ENCODE results near the gene CYP20A1.
A peak's percentile ranks its signal among the peaks of the same experiment; 100 is the strongest.
"Not testable (repeated sequence)": the region's sequence is repeated elsewhere in the genome, so short reads cannot be mapped to it uniquely, and the experiment has no call there.

Gene CYP20A1

DNA sequence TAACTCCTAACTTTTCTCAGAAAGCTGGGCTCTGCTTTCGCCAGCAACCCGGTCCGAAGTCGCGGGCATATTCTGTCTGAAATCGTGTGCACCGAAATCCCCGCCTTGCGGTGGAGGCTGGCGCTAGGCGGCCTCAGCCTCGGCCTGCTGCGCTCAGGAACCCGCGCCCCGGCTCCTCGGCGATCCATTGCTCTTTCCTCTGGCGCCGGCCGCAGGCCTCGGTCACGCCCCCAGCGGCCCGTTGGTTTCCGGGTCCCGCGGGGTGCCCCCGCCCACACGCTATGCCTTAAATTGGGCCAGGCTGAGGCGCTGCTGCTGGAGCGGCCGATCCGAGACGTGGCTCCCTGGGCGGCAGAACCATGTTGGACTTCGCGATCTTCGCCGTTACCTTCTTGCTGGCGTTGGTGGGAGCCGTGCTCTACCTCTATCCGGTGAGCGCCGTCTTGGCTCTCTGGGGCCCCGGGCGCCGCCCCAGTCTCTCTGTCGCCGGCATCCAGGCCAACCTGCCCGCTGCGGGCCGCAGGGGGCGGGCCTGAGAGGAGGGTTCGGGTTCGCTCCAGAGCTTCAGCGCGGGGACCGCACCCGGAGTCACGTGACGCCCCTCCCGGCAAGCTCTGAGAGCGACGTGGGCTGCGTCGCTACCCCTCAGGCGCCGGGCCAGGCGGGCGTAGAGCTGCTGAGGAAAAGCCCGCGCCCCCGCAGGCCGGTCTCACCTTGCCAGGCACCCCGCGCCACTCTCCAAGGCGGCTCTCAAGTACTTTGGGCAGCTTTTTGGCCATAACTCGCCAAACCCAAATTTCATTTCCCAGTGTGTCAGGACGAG is at the start of gene CYP20A1:
CYP20A1 (plus strand) TSS at position 315 of the 823 bp plus-strand sequence; CDS start at position 360, 45 bp downstream.
- DNase-seq (ENCODE audit: low spot score): peak; percentile 97

DNA sequence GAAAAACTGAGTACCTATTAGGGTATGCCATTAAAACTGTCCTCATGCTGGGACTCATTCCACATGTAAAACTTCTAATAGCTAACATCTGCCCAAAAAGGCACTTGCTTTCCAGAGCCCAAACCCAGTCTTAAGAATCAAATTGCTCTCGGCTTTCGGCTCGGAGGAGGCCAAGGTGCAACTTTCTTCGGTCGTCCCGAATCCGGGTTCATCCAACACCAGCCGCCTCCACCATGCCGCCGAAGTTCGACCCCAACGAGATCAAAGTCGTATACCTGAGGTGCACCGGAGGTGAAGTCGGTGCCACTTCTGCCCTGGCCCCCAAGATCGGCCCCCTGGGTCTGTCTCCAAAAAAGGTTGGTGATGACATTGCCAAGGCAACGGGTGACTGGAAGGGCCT is 48.3 kb upstream of the CYP20A1 start:
- not testable (repeated sequence) for DNase-seq (ENCODE audit: low spot score)

DNA sequence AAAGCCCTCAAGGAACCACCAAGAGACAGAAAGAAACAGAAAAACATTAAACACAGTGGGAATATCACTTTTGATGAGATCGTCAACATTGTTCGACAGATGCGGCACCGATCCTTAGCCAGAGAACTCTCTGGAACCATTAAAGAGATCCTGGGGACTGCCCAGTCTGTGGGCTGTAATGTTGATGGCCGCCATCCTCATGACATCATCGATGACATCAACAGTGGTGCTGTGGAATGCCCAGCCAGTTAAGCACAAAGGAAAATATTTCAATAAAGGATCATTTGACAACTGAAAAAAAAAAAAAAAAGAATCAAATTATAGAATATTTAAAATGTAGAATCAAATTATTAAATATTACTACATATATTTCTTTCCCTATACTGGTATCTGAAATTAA is 47.8 kb upstream of the CYP20A1 start:
- DNase-seq (ENCODE audit: low spot score): not testable (repeated sequence)

DNA sequence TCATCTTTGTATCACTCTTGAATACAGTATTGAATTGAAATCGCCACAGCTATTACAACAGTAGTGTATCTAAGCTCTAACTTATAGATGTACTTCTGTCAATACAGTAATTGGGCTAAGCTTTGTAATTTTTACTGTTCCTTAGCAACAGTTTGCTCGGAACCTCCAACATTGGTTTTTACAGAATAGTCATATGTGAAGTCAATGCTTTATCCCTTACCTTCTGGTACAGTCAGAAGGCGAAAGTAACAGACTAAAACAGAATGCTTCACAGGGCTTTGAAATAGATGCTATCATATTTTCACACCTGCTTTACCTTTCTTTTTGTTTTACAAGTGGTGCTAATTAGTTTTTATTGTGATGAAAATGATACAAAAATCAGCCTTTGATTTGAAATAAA is 46.9 kb upstream of the CYP20A1 start:
- peak; percentile 58 for DNase-seq (ENCODE audit: low spot score)

GRCh38 chr2:203195331-203196036 is 43.3 kb upstream of the CYP20A1 start:
- DNase-seq (ENCODE audit: low spot score): no peak

GRCh38 chr2:203200866-203201265 is 38.0 kb upstream of the CYP20A1 start:
- no peak for DNase-seq (ENCODE audit: low spot score)

DNA sequence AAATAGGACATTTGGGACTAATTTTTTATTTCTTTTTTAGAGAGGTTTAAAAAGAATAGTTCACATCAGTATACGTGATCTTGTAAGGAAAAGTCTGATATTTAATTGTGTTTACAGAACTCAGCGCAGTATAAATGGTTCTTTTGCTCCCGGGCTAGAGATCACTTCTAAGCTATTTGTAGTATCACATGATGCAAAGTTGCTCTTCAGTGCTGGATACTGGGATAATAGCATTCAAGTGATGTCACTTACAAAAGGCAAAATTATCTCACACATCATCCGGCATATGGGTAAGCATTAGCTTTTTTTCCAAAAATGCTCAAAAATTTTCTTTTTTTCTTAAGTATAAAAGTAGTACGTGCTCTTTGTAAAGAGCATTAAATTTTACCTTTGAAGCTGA is 37.4 kb upstream of the CYP20A1 start:
- DNase-seq (ENCODE audit: low spot score): no peak

- no peak for DNase-seq (ENCODE audit: low spot score)
Observed at GRCh38 chr2:203209538-203209937, 29.3 kb upstream of the CYP20A1 start.

GRCh38 chr2:203225423-203226039 is 13.3 kb upstream of the CYP20A1 start:
- peak; percentile 32 for DNase-seq (ENCODE audit: low spot score)

- not testable (repeated sequence) for DNase-seq (ENCODE audit: low spot score)
Observed at GRCh38 chr2:203229674-203230073, 9.1 kb upstream of the CYP20A1 start.

GRCh38 chr2:203237346-203238238 is 1.2 kb upstream of the CYP20A1 start:
- DNase-seq (ENCODE audit: low spot score): no peak

GRCh38 chr2:203238292-203238703 is 520 bp upstream of the CYP20A1 start:
- no peak for DNase-seq (ENCODE audit: low spot score)

GRCh38 chr2:203240491-203240890 is 1.7 kb downstream of the CYP20A1 start:
- DNase-seq (ENCODE audit: low spot score): no peak

DNA sequence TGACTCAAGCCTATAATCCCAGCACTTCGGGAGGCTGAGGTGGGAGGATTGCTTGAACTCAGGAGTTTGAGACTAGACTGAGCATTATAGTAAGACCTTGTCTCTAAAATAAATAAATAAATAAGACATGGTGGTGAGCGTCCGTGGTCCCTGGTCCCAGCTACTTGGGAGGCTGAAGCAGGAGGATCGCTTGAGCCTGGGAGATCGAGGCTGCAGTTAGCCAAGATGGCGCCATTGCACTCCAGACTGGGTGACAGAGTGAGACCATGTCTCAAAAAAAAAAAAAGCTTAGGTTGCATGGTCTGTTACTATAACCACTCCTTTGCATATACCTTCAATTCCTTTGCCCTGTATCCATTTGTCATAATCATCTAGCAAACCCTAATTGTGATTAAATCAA is 3.7 kb downstream of the CYP20A1 start:
- DNase-seq (ENCODE audit: low spot score): no peak

DNA sequence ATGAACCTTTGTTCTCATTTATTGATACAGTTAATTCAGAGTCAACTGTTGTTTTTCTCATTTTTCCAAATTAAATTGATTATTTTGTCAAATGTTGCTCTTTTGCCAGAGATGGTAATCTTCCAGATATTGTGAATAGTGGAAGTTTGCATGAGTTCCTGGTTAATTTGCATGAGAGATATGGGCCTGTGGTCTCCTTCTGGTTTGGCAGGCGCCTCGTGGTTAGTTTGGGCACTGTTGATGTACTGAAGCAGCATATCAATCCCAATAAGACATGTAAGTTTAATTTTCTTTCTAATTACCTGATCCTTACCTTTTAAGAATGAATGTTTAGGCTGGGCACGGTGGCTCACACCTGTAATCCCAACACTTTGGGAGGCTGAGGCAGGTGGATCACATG is 7.8 kb downstream of the CYP20A1 start:
- no peak for DNase-seq (ENCODE audit: low spot score)

DNA sequence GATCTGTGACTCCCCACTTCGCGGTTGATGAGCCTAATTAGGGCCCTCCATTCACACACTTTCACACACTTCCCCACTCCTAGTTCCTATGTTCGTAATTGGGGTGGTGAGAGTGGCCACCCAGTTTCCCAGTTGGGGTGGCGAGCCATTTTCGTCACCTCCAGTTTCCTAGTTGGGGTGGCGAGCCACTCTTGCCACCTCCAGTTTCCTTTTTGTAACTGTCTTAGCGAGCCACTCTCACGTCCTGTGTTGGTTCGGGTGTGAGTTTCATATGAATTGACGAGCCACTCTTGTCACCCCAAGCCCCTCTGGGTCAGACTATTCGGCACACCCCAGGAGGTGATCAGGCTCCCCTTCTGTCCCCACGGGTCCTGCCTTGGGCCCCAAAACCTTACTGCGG is 14.0 kb downstream of the CYP20A1 start:
- DNase-seq (ENCODE audit: low spot score): no peak

DNA sequence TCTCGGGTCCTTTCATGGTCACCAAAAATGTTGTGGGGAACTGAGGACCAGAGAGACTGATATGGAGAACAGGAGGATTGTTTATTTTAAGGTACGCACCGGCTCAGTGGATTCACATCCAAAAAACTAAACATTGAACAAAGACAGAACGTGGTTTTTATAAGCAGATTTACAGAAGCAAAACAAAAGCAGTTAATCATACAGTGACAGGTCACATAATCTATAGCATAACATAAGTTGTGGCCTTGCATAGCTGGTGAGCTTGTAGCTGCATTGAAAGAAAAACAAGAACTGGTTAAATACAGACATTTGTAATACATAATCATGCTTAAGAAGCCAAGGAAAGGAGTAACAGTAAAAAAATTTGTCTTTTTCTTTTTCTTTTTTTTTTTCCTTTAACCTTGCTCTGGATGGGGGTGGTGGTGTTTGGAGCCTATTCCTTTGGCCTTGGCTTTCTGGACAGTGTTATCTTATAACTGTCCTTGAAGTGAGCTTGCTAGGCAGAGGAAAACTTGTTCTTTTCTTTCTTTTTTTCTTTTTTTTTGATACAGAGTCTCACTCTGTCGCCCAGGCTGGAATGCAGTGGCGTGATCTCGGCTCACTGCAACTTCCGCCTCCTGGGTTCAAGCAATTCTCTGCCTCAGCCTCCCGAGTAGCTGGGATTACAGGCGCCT is 14.7 kb downstream of the CYP20A1 start:
- DNase-seq (ENCODE audit: low spot score): not testable (repeated sequence)

GRCh38 chr2:203261326-203262159 is 22.7 kb downstream of the CYP20A1 start:
- no peak for DNase-seq (ENCODE audit: low spot score)

DNA sequence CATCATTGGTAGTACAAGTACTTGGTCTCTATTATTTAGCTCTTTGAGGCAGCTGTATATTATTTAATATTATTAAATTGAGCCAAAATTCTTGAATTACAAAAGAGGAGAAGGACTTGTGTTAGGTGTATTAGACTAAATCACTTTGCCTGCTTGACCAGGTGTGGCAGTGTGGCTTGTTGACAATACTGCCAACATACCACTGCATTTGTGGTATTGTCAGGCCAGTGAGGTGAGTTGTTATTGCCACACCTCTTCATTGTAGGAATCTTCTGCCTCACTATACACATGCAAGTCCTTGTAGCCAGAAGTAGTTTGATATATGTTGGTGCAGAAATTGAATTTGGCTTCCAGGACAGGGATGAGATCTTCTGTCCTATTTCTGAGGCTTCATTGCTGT is 40.5 kb downstream of the CYP20A1 start:
- DNase-seq (ENCODE audit: low spot score): no peak

GRCh38 chr2:203280428-203281064 is 41.7 kb downstream of the CYP20A1 start:
- no peak for DNase-seq (ENCODE audit: low spot score)
